ENCODE results near the gene PTPA. TPM values are rescaled to one million over a fixed set of nuclear protein-coding genes. Genes with fewer than 3 reads are reported as not detected.
A peak's percentile ranks its signal among the peaks of the same experiment; 100 is the strongest.

Gene PTPA
- total RNA-seq, 1 experiment from 2014 or later: 182 TPM

DNA sequence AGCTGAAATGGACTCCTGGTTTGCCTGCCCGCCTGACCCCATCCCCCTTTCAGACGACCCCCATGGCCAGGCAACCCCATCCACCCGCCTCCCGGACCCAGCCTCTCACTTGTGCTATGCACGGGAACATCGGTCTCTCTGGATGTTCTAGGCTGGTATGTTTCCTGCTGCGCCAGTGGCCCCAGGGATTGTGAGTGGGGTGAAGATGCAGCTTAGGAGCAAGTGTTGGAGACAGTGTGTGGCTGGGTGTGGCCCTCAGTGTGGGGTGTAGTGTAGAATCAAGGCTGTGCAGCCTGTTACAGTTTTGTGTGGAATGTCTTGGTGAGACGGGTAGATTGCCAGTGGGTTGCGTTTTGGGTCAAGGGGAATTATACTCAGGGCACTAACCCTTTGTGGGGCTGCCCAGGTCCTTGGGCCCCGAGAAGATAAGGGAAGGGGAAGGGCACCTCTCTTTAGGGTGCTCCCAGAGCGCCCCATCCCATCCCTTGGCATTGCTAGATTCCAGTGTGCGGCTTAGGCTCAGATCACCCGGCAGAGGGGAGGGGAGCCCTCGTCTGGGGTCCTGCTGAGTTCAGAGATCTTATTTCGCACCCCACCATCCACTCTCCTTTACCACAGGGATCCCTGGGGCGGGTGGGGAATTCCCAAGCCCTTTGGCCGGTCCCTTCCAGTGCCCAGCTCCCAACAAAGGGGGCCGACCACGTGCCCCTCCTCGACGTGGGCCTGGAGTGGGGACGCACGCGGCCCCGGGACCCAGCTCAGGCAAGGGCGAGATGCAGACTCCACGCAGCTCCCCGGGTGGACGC, 62.3 kb downstream of the PTPA start:
- Histone ChIP-seq H3K9me2 (ENCODE audit: insufficient read depth) (no peaks in the 10 kb centered on the region), H2AFZ (peak overlapping the region; percentile 64; the same call in 1 of the 2 replicates), H3K27ac (peak overlapping the region; percentile 88; the same call in 1 of the 2 replicates), H4K20me1 (ENCODE audit: insufficient read depth) (no peaks in the 10 kb centered on the region), H3K4me1 (replicated peaks; ENCODE audit: insufficient read depth) (peaks cover 26% of the 10 kb centered on the region), H3K4me3 (peak overlapping the region; percentile 95), H3K36me3 (ENCODE audit: low read depth) (no peaks in the 10 kb centered on the region), H3K4me2 (peak overlapping the region; percentile 95), H3K9me3 (ENCODE audit: insufficient read depth, low read depth) (no peaks in the 10 kb centered on the region), H3K79me2 (ENCODE audit: low read depth) (peaks cover 21% of the 10 kb centered on the region), H3K27me3 (ENCODE audit: insufficient read depth, low read depth) (no peaks in the 10 kb centered on the region), H3F3A (ENCODE audit: insufficient read depth, low read depth) (peaks cover 26% of the 10 kb centered on the region)
- BruUV-seq (replicated peaks): no TSS peak
- no peak for TF ChIP-seq EZH2 (IDR thresholded peaks at IDR 0.05; ENCODE audit: low read depth)
- TF ChIP-seq, protein P1, sequence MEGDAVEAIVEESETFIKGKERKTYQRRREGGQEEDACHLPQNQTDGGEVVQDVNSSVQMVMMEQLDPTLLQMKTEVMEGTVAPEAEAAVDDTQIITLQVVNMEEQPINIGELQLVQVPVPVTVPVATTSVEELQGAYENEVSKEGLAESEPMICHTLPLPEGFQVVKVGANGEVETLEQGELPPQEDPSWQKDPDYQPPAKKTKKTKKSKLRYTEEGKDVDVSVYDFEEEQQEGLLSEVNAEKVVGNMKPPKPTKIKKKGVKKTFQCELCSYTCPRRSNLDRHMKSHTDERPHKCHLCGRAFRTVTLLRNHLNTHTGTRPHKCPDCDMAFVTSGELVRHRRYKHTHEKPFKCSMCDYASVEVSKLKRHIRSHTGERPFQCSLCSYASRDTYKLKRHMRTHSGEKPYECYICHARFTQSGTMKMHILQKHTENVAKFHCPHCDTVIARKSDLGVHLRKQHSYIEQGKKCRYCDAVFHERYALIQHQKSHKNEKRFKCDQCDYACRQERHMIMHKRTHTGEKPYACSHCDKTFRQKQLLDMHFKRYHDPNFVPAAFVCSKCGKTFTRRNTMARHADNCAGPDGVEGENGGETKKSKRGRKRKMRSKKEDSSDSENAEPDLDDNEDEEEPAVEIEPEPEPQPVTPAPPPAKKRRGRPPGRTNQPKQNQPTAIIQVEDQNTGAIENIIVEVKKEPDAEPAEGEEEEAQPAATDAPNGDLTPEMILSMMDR (conservative IDR thresholded peaks at IDR 0.05): no peak
- no peak for DNase-seq
- intact Hi-C loops (cut with micrococcal nuclease; ENCODE audit: unreplicated experiment): loop anchor here (1.0 to 2.0 kb wide), 4 partner anchors 33 to 437 kb away; no protein-coding TSS in a partner anchor
- ChIA-PET CTCF (interaction anchor here (0.6 to 4.1 kb wide), 11 partner anchors 18 to 378 kb away, joined by 3 to 36 read pairs (median 4); no protein-coding TSS in a partner anchor), POLR2A (ENCODE audit: unreplicated experiment) (interaction anchor here (0.6 to 2.1 kb wide), 5 partner anchors 33 to 440 kb away, joined by 3 to 20 read pairs (median 4); no protein-coding TSS in a partner anchor)

- ChIA-PET POLR2A (ENCODE audit: unreplicated experiment) (interaction anchor here (0.6 to 2.1 kb wide), 8 partner anchors 34 to 626 kb away, joined by 3 to 14 read pairs (median 4); no protein-coding TSS in a partner anchor), CTCF (interaction anchor here (0.6 to 4.1 kb wide), 15 partner anchors 19 to 860 kb away, joined by 3 to 36 read pairs (median 4); partner anchors contain the start of gene ENDOG)
- peak overlapping the region; percentile 88 for H3K27ac ChIP-seq
- intact Hi-C loops (cut with micrococcal nuclease; ENCODE audit: unreplicated experiment): loop anchor here (1.0 to 2.0 kb wide), 4 partner anchors 34 to 436 kb away; no protein-coding TSS in a partner anchor
- H3K9me3 ChIP-seq (ENCODE audit: insufficient read depth, low read depth): no peaks in the 10 kb centered on the region
- H3K4me1 ChIP-seq (replicated peaks; ENCODE audit: insufficient read depth): peaks cover 26% of the 10 kb centered on the region
- TF ChIP-seq, protein P1 (conservative IDR thresholded peaks at IDR 0.05): peak; percentile 92
- TF ChIP-seq EZH2 (IDR thresholded peaks at IDR 0.05; ENCODE audit: low read depth): no peak
- no peaks in the 10 kb centered on the region for H3K9me2 ChIP-seq (ENCODE audit: insufficient read depth)
- peak; percentile 65 to 90 for DNase-seq
- peak overlapping the region; percentile 74 for H2AFZ ChIP-seq
- no peaks in the 10 kb centered on the region for H4K20me1 ChIP-seq (ENCODE audit: insufficient read depth)
- peaks cover 19% of the 10 kb centered on the region for H3F3A ChIP-seq (ENCODE audit: insufficient read depth, low read depth)
- H3K27me3 ChIP-seq (ENCODE audit: insufficient read depth, low read depth): no peaks in the 10 kb centered on the region
- peak overlapping the region; percentile 95 for H3K4me2 ChIP-seq
- peak overlapping the region; percentile 95 for H3K4me3 ChIP-seq
- peaks cover 16% of the 10 kb centered on the region for H3K79me2 ChIP-seq (ENCODE audit: low read depth)
- H3K36me3 ChIP-seq (ENCODE audit: low read depth): no peaks in the 10 kb centered on the region
- BruUV-seq (replicated peaks): no TSS peak
Observed at GRCh38 chr9:129174102-129174723, 63.0 kb downstream of the PTPA start.

All from PC-9 (cell line).